ENCODE results near the gene KLF3.

The KLF3 gene

DNA sequence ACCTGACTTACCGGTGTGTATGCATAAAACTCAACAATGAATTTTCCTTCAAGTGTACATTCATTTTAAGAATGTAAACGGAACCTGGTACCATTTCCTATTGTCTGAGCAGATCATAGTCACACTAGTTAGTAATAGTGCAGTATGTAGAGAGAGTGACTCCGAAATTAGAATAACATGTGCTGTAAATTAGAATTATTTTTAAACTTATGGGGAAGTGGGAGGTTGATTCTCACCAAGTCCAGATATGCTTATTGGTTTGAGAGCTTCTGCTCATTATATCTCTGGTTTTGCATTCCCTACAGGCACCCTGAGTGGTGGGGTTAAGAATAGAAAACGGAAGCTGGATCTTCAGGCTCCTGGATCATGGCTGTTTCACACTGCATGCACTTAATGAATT is 39.6 kb downstream of the KLF3 start:
- no peak overlapping the region for H3K4me3 ChIP-seq (ENCODE audit: low read depth, low read length)
- H3K27ac ChIP-seq (ENCODE audit: low read depth, low read length) = no peak overlapping the region
- no peaks in the 10 kb centered on the region for H3K36me3 ChIP-seq (ENCODE audit: control insufficient read depth, insufficient read depth, low read length)
- H3K27me3 ChIP-seq (ENCODE audit: control insufficient read depth, insufficient read depth, low read length) = no peaks in the 10 kb centered on the region
- no peaks in the 10 kb centered on the region for H3K9me3 ChIP-seq (ENCODE audit: control insufficient read depth, insufficient read depth, low read length)
- H3K4me1 ChIP-seq (ENCODE audit: control insufficient read depth, insufficient read depth, low read length) = peaks cover 25% of the 10 kb centered on the region
- H3K9ac ChIP-seq (ENCODE audit: low read depth, low read length) = no peak overlapping the region

DNA sequence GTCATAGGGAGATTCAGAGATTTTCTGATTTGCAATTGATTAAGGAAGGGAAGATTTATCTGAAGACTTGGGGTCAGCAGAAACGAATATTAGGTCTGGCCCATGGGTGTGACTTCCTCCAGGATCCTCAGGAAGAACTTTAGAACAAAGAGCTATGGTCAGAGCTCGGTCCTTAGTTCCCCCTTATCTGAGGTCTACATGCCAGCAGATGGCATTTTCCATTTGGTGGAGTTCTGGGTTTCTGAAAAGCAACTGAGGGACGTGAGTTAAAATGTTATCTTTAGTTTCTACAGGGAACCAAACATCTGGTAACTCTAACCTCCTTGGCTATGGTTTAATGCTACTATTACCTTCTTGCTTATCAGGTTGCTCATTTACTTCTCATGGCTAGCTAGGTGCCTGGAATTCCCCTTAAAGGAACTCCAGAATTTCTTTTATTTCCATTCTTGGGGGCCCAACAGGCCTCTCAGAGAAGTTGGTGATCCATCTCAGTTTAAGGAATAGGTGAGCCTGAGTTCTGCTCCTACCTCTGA is 40.7 kb downstream of the KLF3 start:
- Histone ChIP-seq H3K36me3 (ENCODE audit: control insufficient read depth, insufficient read depth, low read length) (no peaks in the 10 kb centered on the region), H3K27me3 (ENCODE audit: control insufficient read depth, insufficient read depth, low read length) (no peaks in the 10 kb centered on the region), H3K4me1 (ENCODE audit: control insufficient read depth, insufficient read depth, low read length) (peaks cover 25% of the 10 kb centered on the region), H3K9me3 (ENCODE audit: control insufficient read depth, insufficient read depth, low read length) (no peaks in the 10 kb centered on the region), H3K4me3 (ENCODE audit: low read depth, low read length) (no peak overlapping the region), H3K27ac (ENCODE audit: low read depth, low read length) (no peak overlapping the region), H3K9ac (ENCODE audit: low read depth, low read length) (no peak overlapping the region)

- Histone ChIP-seq H3K4me1 (ENCODE audit: control insufficient read depth, insufficient read depth, low read length) (peaks cover 9% of the 10 kb centered on the region), H3K27me3 (ENCODE audit: control insufficient read depth, insufficient read depth, low read length) (no peaks in the 10 kb centered on the region), H3K9me3 (ENCODE audit: control insufficient read depth, insufficient read depth, low read length) (no peaks in the 10 kb centered on the region), H3K4me3 (ENCODE audit: low read depth, low read length) (no peak overlapping the region), H3K9ac (ENCODE audit: low read depth, low read length) (no peak overlapping the region), H3K27ac (ENCODE audit: low read depth, low read length) (no peak overlapping the region), H3K36me3 (ENCODE audit: control insufficient read depth, insufficient read depth, low read length) (no peaks in the 10 kb centered on the region)
Observed at GRCh38 chr4:38706301-38706700, 42.3 kb downstream of the KLF3 start.

DNA sequence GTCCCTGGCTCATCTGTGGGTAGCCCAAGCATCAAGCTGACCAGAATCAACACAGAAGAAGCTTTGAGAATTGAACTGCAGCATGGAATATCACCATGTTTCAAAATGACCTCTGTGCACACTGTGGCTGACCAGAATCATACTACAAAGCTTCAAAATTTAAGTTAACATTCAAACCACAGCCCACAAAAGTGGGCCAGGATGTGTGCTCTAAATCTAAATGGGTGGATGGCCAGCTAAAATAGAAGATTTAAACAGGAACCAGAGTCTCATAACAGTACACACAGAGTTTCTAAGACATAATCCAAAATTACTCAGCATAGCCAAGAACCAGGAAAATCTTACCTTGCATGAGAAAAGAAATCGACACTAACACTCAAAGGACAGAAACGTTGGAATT is 46.1 kb downstream of the KLF3 start:
- Histone ChIP-seq H3K4me1 (ENCODE audit: control insufficient read depth, insufficient read depth, low read length) (no peaks in the 10 kb centered on the region), H3K4me3 (ENCODE audit: low read depth, low read length) (no peak overlapping the region), H3K36me3 (ENCODE audit: control insufficient read depth, insufficient read depth, low read length) (no peaks in the 10 kb centered on the region), H3K27ac (ENCODE audit: low read depth, low read length) (no peak overlapping the region), H3K27me3 (ENCODE audit: control insufficient read depth, insufficient read depth, low read length) (no peaks in the 10 kb centered on the region), H3K9ac (ENCODE audit: low read depth, low read length) (no peak overlapping the region), H3K9me3 (ENCODE audit: control insufficient read depth, insufficient read depth, low read length) (no peaks in the 10 kb centered on the region)

DNA sequence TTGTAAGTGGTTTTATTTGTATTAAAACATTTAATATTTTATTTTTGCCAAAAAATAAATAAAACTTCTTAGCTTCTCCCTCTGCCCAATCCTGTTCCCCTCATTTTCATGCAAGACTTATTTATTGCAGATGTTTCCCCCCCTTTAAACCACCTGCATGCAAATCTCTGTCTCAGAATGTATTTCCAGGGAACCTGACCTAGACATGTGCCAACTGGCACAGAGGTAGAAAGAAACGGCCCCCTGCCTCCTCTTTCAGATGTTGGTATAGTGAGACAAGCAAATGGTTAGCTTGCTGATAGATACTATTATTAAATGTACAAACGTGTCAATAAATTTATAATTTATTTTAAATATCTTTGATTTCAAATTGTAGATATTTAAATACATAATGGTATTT is 47.1 kb downstream of the KLF3 start:
- H3K4me3 ChIP-seq (ENCODE audit: low read depth, low read length) = no peak overlapping the region
- H3K9ac ChIP-seq (ENCODE audit: low read depth, low read length) = no peak overlapping the region
- no peaks in the 10 kb centered on the region for H3K9me3 ChIP-seq (ENCODE audit: control insufficient read depth, insufficient read depth, low read length)
- H3K27ac ChIP-seq (ENCODE audit: low read depth, low read length) = no peak overlapping the region
- H3K4me1 ChIP-seq (ENCODE audit: control insufficient read depth, insufficient read depth, low read length) = no peaks in the 10 kb centered on the region
- no peaks in the 10 kb centered on the region for H3K36me3 ChIP-seq (ENCODE audit: control insufficient read depth, insufficient read depth, low read length)
- no peaks in the 10 kb centered on the region for H3K27me3 ChIP-seq (ENCODE audit: control insufficient read depth, insufficient read depth, low read length)

- no peaks in the 10 kb centered on the region for H3K36me3 ChIP-seq (ENCODE audit: control insufficient read depth, insufficient read depth, low read length)
- no peaks in the 10 kb centered on the region for H3K4me1 ChIP-seq (ENCODE audit: control insufficient read depth, insufficient read depth, low read length)
- H3K9me3 ChIP-seq (ENCODE audit: control insufficient read depth, insufficient read depth, low read length) = no peaks in the 10 kb centered on the region
- no peak overlapping the region for H3K9ac ChIP-seq (ENCODE audit: low read depth, low read length)
- H3K27ac ChIP-seq (ENCODE audit: low read depth, low read length) = no peak overlapping the region
- H3K4me3 ChIP-seq (ENCODE audit: low read depth, low read length) = no peak overlapping the region
- no peaks in the 10 kb centered on the region for H3K27me3 ChIP-seq (ENCODE audit: control insufficient read depth, insufficient read depth, low read length)
Observed at GRCh38 chr4:38715050-38715449, 51.1 kb downstream of the KLF3 start.

DNA sequence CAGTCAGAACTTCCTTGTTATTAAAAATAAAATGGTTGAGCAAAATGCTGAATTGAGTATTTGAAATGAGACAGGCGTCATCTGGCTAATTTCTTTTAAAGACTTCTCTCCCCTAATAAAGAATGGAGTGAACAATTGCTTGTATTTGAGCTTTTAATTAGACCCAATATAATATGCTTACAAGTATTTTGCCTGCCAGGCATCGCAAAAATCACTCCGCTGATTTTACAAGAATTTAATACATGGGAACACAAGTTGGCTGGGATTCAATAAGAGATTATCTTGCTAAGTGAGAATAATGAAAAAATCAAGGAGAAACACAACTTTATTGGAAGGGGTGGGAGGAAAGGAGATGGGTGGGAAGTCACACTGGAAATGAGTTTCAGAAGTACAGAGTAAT is 52.3 kb downstream of the KLF3 start:
- Histone ChIP-seq H3K9ac (ENCODE audit: low read depth, low read length) (no peak overlapping the region), H3K27ac (ENCODE audit: low read depth, low read length) (no peak overlapping the region), H3K36me3 (ENCODE audit: control insufficient read depth, insufficient read depth, low read length) (no peaks in the 10 kb centered on the region), H3K4me1 (ENCODE audit: control insufficient read depth, insufficient read depth, low read length) (no peaks in the 10 kb centered on the region), H3K4me3 (ENCODE audit: low read depth, low read length) (no peak overlapping the region), H3K27me3 (ENCODE audit: control insufficient read depth, insufficient read depth, low read length) (no peaks in the 10 kb centered on the region), H3K9me3 (ENCODE audit: control insufficient read depth, insufficient read depth, low read length) (no peaks in the 10 kb centered on the region)

DNA sequence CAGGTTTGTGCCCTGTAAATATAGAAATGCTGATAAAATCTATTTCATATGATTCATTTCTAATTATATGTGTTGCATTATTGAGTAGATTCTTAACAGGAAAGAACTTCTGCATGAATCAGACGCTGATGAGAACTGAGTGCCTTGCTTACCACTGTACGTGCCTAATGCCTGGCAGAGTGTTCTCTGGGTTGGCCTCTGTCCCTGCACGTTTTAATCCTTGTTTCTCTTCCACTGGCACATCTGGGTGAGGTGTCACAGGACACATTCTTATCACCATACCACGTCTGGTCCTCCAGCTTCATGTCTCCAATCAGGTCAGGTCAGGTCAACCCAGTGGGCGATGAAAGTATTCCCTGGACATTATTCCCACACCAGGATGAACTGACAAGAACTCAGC is 53.6 kb downstream of the KLF3 start:
- H3K4me3 ChIP-seq (ENCODE audit: low read depth, low read length) = no peak overlapping the region
- no peaks in the 10 kb centered on the region for H3K36me3 ChIP-seq (ENCODE audit: control insufficient read depth, insufficient read depth, low read length)
- no peak overlapping the region for H3K9ac ChIP-seq (ENCODE audit: low read depth, low read length)
- H3K27ac ChIP-seq (ENCODE audit: low read depth, low read length) = no peak overlapping the region
- H3K4me1 ChIP-seq (ENCODE audit: control insufficient read depth, insufficient read depth, low read length) = no peaks in the 10 kb centered on the region
- H3K27me3 ChIP-seq (ENCODE audit: control insufficient read depth, insufficient read depth, low read length) = no peaks in the 10 kb centered on the region
- no peaks in the 10 kb centered on the region for H3K9me3 ChIP-seq (ENCODE audit: control insufficient read depth, insufficient read depth, low read length)

- Histone ChIP-seq H3K36me3 (ENCODE audit: control insufficient read depth, insufficient read depth, low read length) (no peaks in the 10 kb centered on the region), H3K27ac (ENCODE audit: low read depth, low read length) (no peak overlapping the region), H3K27me3 (ENCODE audit: control insufficient read depth, insufficient read depth, low read length) (no peaks in the 10 kb centered on the region), H3K4me1 (ENCODE audit: control insufficient read depth, insufficient read depth, low read length) (no peaks in the 10 kb centered on the region; the same call in 1 of the 2 replicates), H3K9me3 (ENCODE audit: control insufficient read depth, insufficient read depth, low read length) (no peaks in the 10 kb centered on the region), H3K4me3 (ENCODE audit: low read depth, low read length) (no peak overlapping the region), H3K9ac (ENCODE audit: low read depth, low read length) (no peak overlapping the region)
Observed at GRCh38 chr4:38723114-38723513, 59.1 kb downstream of the KLF3 start.

- Histone ChIP-seq H3K9me3 (ENCODE audit: control insufficient read depth, insufficient read depth, low read length) (no peaks in the 10 kb centered on the region), H3K27me3 (ENCODE audit: control insufficient read depth, insufficient read depth, low read length) (no peaks in the 10 kb centered on the region), H3K9ac (ENCODE audit: low read depth, low read length) (no peak overlapping the region), H3K4me3 (ENCODE audit: low read depth, low read length) (no peak overlapping the region), H3K4me1 (ENCODE audit: control insufficient read depth, insufficient read depth, low read length) (peaks cover 4% of the 10 kb centered on the region; the same call in 1 of the 2 replicates), H3K27ac (ENCODE audit: low read depth, low read length) (no peak overlapping the region), H3K36me3 (ENCODE audit: control insufficient read depth, insufficient read depth, low read length) (no peaks in the 10 kb centered on the region)
Observed at GRCh38 chr4:38723726-38724474, 59.9 kb downstream of the KLF3 start.

DNA sequence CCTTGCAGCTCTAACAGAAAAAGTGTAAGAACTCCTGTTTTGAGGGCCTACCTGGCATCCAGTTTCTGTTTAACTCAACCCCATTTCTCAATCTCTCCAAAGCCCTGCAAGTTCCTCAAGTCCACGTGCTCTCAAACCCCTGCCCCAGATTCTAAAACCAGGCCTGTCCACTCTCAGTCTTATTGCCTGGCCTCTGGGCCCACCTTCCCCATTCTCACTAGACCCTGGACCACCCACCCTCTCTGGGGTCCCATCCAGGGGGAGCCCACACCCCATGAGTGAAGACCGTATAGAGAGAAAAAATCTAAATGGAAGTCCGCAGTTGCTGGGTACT is 60.4 kb downstream of the KLF3 start:
- H3K4me1 ChIP-seq (ENCODE audit: control insufficient read depth, insufficient read depth, low read length) = peaks cover 7% of the 10 kb centered on the region; the same call in 1 of the 2 replicates
- no peaks in the 10 kb centered on the region for H3K27me3 ChIP-seq (ENCODE audit: control insufficient read depth, insufficient read depth, low read length)
- no peaks in the 10 kb centered on the region for H3K9me3 ChIP-seq (ENCODE audit: control insufficient read depth, insufficient read depth, low read length)
- H3K27ac ChIP-seq (ENCODE audit: low read depth, low read length) = no peak overlapping the region
- H3K36me3 ChIP-seq (ENCODE audit: control insufficient read depth, insufficient read depth, low read length) = no peaks in the 10 kb centered on the region
- no peak overlapping the region for H3K4me3 ChIP-seq (ENCODE audit: low read depth, low read length)
- no peak overlapping the region for H3K9ac ChIP-seq (ENCODE audit: low read depth, low read length)

All from HUES48 (cell line).